HG03457 (cell line): ENCODE measurements around the gene LYG1.
"Not testable (repeated sequence)": the region's sequence is repeated elsewhere in the genome, so short reads cannot be mapped to it uniquely, and the experiment has no call there.

Source experiments
- ATAC-seq: cut with Tn5 transposase; IDR thresholded peaks from one replicate; pipeline ENCODE4 v1.9.1; 2021; ENCODE audit warnings: moderate number of reproducible peaks; ENCODE audit not compliant: unreplicated experiment

LYG1 gene

DNA sequence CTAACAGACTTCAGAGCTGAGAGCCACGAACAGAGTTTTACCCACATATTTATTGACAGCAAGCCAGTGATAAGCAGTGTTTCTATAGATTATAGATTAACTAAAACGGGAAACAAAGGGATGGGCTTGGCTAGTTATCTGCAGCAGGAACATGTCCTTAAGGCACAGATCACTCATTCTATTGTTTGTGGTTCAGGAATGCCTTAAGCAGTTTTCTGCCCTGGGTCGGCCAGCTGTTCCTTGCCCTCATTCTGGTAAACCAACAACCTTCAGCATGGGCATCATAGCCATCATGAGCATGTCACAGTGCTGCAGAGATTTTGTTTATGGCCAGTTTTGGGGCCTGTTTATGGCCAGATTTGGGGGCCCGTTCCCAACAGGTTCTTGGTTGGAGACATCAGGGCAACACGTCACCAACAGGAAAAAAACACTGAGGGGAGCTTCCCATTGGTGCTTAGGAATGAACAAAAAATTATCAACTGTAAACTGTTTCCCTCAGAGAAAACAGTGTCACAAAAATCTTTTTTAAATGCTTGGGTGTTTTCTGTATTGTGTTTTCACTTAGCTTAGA, 22.7 kb downstream of the LYG1 start:
- not testable (repeated sequence) for ATAC-seq

DNA sequence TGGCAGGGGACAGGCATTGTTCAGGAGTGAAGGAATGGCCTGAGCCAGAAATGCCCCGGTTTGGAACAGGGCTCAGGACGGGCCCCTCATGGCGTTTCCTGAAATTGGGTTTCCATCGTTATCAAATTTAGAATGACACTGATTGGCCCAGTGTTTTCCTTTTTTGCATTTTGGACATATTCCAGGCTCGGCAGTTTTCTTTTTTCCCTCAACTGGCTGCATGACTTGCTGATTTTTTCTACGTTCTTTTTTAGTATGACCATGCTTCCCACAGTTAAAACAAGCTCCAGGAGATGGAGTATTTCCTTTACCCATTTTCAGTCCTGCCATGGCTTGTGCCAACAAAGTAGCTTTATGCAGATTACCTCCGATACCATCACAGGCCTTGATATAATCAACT, 25.1 kb downstream of the LYG1 start:
- no peak for ATAC-seq

DNA sequence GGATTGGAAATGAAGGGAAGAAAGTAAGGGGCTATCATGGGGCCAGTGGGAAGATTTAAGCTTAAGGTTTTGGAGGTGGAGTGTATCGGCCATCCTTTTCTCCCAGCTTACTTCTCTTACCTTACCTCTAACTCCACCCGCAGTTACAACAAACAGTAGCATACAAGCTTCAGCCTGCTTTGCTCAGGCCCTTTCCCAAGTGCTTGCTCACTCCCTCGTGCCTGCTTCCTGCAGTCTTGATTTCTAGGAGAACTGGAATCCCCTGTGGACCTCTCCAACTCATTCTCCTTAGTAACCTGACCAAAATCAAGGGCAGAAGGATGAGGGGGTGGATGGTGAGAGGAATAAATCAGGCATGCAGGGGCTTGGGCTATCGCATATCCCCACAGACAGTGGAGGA, 39.8 kb downstream of the LYG1 start:
- ATAC-seq, result no peak

DNA sequence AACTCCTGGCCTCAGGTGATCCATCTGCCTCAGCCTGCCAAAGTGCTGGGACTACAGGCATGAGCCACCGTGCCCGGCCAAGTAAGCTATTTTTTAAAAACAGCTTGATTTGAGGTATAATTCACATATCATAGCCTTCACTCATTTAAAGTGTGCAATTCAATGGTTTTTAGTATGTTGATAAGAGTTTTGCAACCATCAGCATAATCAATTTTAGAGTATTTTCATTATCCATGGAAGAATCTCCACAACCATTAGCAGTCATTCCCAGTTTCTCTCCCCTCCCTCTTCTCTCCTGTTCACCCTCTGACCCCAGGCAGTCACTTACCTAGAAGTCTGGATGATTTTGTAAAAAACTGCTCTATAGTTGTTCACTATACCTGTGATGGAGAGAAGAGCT, 40.8 kb downstream of the LYG1 start:
- no peak for ATAC-seq

DNA sequence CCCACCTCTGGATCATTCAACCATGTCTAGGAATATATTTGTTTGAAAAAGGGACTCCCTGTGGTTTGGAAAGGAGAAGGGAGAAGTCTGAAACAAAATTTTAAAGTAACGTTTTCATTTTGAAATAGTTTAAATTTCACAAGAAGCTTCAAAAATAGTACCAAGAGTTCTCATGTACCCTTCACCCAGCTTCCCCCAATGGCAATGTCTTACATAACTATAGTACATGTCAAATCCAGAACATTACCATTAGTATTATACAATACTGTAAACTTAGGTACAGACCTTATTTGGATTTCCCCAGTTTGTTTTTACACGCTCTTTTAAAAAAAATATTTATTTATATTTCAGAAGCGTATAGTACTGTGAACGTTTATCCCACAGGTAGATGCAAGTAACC, 41.5 kb downstream of the LYG1 start:
- ATAC-seq, result no peak

DNA sequence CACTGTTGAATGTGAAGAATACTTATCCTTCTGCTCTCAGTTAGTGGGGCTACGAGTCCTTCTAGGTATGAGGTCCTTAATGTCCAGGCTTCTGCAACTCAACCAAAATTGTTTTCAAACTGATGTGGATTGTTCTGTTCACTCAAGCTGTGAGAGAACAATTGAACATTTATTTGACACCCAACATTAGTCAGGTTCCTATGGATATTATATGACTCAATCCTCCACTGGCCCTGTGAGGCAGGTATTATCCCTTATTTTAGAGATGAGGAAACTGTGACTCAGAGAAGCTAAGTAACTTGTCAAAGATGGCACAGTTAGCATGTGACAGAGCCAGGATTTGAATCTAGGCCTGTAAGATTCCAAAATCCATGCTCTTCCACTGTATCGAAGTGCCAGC, 44.3 kb downstream of the LYG1 start:
- no peak for ATAC-seq

DNA sequence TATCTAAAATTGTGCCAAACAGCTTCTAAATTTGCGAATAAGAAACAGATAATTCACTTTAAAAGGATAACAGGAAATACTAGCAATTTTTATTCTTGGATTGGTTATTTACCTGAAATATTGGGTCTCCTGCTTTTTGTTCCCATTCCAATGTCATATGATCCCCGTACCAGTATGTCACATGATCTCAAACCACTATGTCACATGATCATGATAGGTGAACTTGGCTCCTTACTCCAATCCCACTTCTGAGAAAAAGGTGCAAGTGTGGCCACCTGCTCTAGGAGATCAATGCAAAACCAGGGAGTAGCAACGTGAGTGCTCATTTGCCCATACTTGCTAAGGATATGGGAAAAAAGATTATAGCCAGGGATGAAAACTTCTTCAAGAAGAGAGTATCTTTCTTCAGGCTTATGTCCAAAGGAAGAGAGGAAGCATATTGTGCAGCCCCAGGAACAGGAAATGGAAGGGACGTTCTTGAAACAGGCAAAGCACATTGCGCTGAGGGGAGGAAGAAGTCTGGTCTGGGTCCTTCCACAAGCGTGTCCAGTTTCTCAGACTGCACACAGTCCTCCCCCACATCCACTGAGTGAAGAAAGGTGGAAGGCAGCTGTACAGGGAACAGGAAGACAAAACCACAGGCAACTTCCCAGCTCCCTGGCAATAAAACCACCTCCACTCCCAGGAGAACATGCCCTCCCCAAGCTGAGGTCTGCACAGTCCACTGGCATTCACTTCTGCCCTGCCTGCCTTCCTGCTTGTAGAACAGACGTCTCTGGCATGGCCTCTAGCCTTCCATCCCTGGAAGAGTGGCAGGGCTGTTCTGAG, 45.3 kb downstream of the LYG1 start, which contains the start of gene LYG2:
TSS of gene LYG2 (minus strand) at position 176 of the 828 bp plus-strand sequence. CDS start 1,406 bp downstream, outside the sequence.
- no peak for ATAC-seq

DNA sequence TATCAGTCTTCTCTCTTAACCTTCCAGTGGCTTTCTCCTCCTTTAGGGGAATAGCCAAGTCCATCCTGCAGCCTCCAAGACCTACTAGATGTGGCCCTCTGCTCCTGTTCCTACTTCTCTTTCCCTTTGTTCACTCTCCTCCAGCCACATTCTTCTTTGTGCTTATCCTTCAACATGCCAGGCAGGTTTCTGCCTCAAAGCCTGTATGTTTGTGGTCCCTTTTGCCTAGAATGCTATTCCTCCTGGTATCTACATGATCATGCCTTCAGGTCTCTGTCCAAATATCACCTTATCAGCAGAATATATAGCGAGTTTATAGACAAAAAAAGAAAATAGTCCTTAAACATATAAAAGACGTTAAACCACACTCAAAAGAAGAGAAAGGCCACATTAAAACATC, 51.0 kb downstream of the LYG1 start:
- ATAC-seq, result no peak

DNA sequence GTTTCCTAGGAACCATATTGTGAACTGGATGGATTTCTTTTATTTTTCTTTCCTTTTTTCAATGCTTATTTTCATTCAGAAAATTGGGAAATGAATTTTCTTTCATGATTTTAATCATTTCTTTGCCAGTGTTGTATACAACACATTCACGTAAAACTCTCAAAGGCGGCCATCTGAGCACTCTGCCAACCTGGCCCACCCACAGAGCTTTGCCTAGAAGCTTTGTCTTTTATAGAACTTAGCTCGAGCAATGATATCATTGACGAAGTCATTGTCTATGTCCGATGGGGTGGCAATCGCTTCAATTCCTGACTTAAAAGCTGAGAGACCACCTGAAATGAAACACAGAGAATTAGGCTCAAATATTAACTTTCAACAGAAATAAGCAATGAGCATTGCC, 58.8 kb downstream of the LYG1 start:
- ATAC-seq, result no peak

DNA sequence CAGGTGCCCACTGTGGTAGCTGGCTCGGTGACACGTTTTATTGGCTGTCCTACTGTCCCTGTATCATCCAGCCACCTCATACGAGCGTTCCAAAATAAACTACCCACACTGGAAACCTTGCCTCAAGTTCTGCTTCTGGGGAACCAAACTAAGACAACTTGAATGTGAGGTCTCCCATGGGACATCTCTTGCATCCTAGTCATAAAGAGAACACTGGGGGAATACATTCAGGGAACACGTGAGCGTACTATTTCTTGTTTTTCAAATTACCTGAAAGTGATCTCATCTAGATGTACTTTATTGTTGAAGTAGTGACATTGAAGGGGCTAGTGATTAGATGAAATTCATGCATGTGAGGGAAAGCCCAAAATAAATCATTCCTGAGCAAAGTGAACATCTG, 60.6 kb downstream of the LYG1 start:
- no peak for ATAC-seq

DNA sequence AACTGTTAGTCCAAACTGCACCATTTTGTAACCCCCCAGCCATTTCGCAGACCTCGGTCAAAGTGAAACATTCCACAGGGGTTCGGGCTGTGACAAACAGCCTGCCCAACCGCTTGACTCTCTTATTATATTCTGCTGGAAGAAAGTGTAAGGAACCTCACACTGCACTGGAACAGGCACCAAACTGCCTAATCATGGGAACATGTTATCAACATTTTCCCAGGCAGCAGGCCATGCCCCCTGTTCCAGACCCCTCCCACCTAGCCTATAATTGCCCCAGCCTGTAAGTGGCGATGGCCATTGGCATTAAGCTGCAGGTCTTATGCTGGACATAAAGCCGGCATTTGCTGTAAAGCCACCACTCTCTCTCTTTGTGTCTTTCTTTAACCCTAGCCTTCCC, 62.4 kb downstream of the LYG1 start:
- no peak for ATAC-seq
